Measurements from ENCODE around the gene PDE2A.

- TF ChIP-seq USF2 (CRISPR knock-in tag; IDR thresholded peaks at IDR 0.05) (no peak), ETV6 (CRISPR knock-in tag; IDR thresholded peaks at IDR 0.05) (no peak), ZNF396 (CRISPR knock-in tag; IDR thresholded peaks at IDR 0.05; ENCODE audit: borderline replicate concordance) (no peak), TEAD1 (CRISPR knock-in tag; IDR thresholded peaks at IDR 0.05) (no peak), E2F1 (CRISPR knock-in tag; IDR thresholded peaks at IDR 0.05) (no peak), TCF7 (CRISPR knock-in tag; IDR thresholded peaks at IDR 0.05; ENCODE audit: low read depth) (no peak), NR3C1 (CRISPR knock-in tag; conservative IDR thresholded peaks at IDR 0.05; ENCODE audit: low read depth) (no peak), CTCF (IDR thresholded peaks at IDR 0.05) (no peak), MAX (CRISPR knock-in tag; IDR thresholded peaks at IDR 0.05) (no peak), NFYB (CRISPR knock-in tag; conservative IDR thresholded peaks at IDR 0.05; ENCODE audit: low read depth) (no peak), PREB (CRISPR knock-in tag; IDR thresholded peaks at IDR 0.05; ENCODE audit: borderline replicate concordance) (no peak), CBFB (CRISPR knock-in tag; IDR thresholded peaks at IDR 0.05; ENCODE audit: low read depth) (no peak), ATF3 (CRISPR knock-in tag; conservative IDR thresholded peaks at IDR 0.05) (no peak), ATF2 (CRISPR knock-in tag; IDR thresholded peaks at IDR 0.05; ENCODE audit: borderline replicate concordance, low read depth) (no peak)
Observed at GRCh38 chr11:72543849-72544542, 130.2 kb downstream of the PDE2A start.

Data from WTC11 (cell line).